Right lobe of liver (tissue), 6 donors: Measurements from ENCODE around the gene CALHM5. TPM values are rescaled to one million over a fixed set of nuclear protein-coding genes. Genes with fewer than 3 reads are reported as not detected.

Experiments
- ATAC-seq, 4 donors: fragments of 200-7000 bp; cut with Tn5 transposase; one replicate each; pipeline ENCODE4 v1.9.1; 2020; ENCODE audit warnings: mild to moderate bottlenecking in 4 of 4, moderate library complexity in 4 of 4
- DNase-seq, 3 donors: peaks; one replicate each; pipeline ENCODE4 v3.0.0-alpha.2; 2020
- H3K27ac ChIP-seq, 3 donors: fragments of 200-600 bp; one replicate each; pipeline ENCODE4 v1.8.0; 2022
- H3K27me3 ChIP-seq, 2 donors: fragments of 200-600 bp; one replicate each; pipeline ENCODE4 v1.8.0; 2022
- H3K36me3 ChIP-seq, 4 donors: fragments of 200-600 bp; sonication (generic) in 1 of 4; one replicate each; pipeline versions ENCODE4 v1.5.1 to v1.8.0; 2017 to 2022; ENCODE audit warnings: control low read depth in 1 of 4
- H3K4me1 ChIP-seq, 4 donors: fragments of 200-600 bp; sonication (generic) in 1 of 4; one replicate each; pipeline versions ENCODE4 v1.5.1 to v1.8.0; 2017 to 2022; ENCODE audit warnings: control low read depth in 1 of 4
- H3K4me3 ChIP-seq, 3 donors: fragments of 200-600 bp; one replicate each; pipeline ENCODE4 v1.8.0; 2022
- H3K9me3 ChIP-seq, 4 donors: fragments of 200-600 bp; sonication (generic) in 1 of 4; one replicate each; pipeline versions ENCODE4 v1.5.1 to v1.8.0; 2017 to 2022; ENCODE audit warnings: control low read depth in 1 of 4
- POLR2A ChIP-seq: fragments of 450-650 bp; IDR thresholded peaks from one replicate; pipeline ENCODE4 v1.6.1; 2017; ENCODE audit warnings: antibody characterized with exemption, mild to moderate bottlenecking
- WGBS: methylation state at CpG from one replicate; pipeline ENCODE4 v1.1.6; 2018; ENCODE audit warnings: low coverage, low lambda C conversion rate; ENCODE audit not compliant: insufficient coverage; ENCODE audit errors: missing lambda C conversion rate; 5-methylcytosine and 5-hydroxymethylcytosine counted together
- intact Hi-C, 2 donors: fragments of 100-400 bp; cut with DNase I; formaldehyde crosslinking; loops; one replicate each; pipeline versions ENCODE4 v1.11.2 to v1.14.1; 2022
- long read RNA-seq: library from polyadenylated mRNA; unstranded; transcript quantifications from one replicate; pipeline ENCODE4 v2.0.0, GENCODE V29; 2019
- total RNA-seq, 6 experiments: library from RNA; depleted of rRNA in 2 of 6; stranded (reverse); fragments of >200 nt in 2 of 6; fragmentation: NEBNext Ultra II Directional in 3 of 6; extraction: Animal tissue kit (Norgen Biotek cat#: 25700) in 3 of 6; gene quantifications; one replicate each; pipeline versions ENCODE4 v1.1.0 to v1.2.4, GENCODE V29; 2016 to 2023
- TF ChIP-seq, protein P1 (sequence below), 4 donors: fragments of 200-600 bp in 3 of 4; fragments of 450-650 bp in 1 of 4; IDR thresholded peaks; one replicate each; pipeline versions ENCODE4 v1.5.1 to v1.8.0; 2016 to 2022; ENCODE audit warnings: antibody characterized with exemption in 4 of 4, mild to moderate bottlenecking in 2 of 4
- donor health status: DM: no; HTN: yes; CAD: no.
- donor health status: DM: no; HTN: no; CAD: no.
- donor health status: DM: no; HTN: no; CAD: no.
- donor health status: DM: no; HTN: yes; CAD: no.
- donor health status: DM: no; HTN: yes; CAD: no.

CALHM5 gene
- under 1 TPM; 0.06 to 0.49 (median 0.18) TPM for total RNA-seq
- long read RNA-seq, result 0 reads

GRCh38 chr6:116511424-116512110 lies at the start of gene CALHM5:
Gene CALHM5 (plus strand): TSS chr6:116511639. CDS start chr6:116511697, 58 bp downstream.
- no peaks in the 10 kb centered on the region for H3K9me3 ChIP-seq
- H3K27ac ChIP-seq, result peak within 1 kb of the TSS; percentile 39 to 67 (median 60)
- H3K36me3 ChIP-seq, result no peaks in the 10 kb centered on the region
- 39% methylated on average over 9 of the region's 10 CpGs for WGBS
- intact Hi-C loops, result no loop called here
- no peak for DNase-seq
- no peaks in the 10 kb centered on the region for H3K27me3 ChIP-seq
- TF ChIP-seq, protein P1, sequence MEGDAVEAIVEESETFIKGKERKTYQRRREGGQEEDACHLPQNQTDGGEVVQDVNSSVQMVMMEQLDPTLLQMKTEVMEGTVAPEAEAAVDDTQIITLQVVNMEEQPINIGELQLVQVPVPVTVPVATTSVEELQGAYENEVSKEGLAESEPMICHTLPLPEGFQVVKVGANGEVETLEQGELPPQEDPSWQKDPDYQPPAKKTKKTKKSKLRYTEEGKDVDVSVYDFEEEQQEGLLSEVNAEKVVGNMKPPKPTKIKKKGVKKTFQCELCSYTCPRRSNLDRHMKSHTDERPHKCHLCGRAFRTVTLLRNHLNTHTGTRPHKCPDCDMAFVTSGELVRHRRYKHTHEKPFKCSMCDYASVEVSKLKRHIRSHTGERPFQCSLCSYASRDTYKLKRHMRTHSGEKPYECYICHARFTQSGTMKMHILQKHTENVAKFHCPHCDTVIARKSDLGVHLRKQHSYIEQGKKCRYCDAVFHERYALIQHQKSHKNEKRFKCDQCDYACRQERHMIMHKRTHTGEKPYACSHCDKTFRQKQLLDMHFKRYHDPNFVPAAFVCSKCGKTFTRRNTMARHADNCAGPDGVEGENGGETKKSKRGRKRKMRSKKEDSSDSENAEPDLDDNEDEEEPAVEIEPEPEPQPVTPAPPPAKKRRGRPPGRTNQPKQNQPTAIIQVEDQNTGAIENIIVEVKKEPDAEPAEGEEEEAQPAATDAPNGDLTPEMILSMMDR (IDR thresholded peaks at IDR 0.05), result peak; percentile 35 to 48 (median 42)
- no peak for TF ChIP-seq POLR2A
- peak within 1 kb of the TSS; percentile 11 to 35 (median 12) for H3K4me3 ChIP-seq
- peaks cover 0 to 4% (median 0%) of the 10 kb centered on the region in 4 donors for H3K4me1 ChIP-seq
- peak; percentile 63 to 88 (median 80) for ATAC-seq

- Histone ChIP-seq H3K9me3 (no peaks in the 10 kb centered on the region), H3K4me1 (peaks cover 0 to 8% (median 2%) of the 10 kb centered on the region in 4 donors), H3K36me3 (no peaks in the 10 kb centered on the region), H3K27me3 (no peaks in the 10 kb centered on the region), H3K27ac (peak overlapping the region; percentile 54 to 57 (median 54)), H3K4me3 (peak overlapping the region; percentile 43 to 51 (median 43))
- TF ChIP-seq, protein P1 (IDR thresholded peaks at IDR 0.05), result no peak
- no peak for TF ChIP-seq POLR2A
- WGBS, result 27% methylated on average over 27 of the region's 84 CpGs
- intact Hi-C loops, result no loop called here
- ATAC-seq (peak; percentile 75 to 81 (median 80)), DNase-seq (peak; percentile 58 to 77 (median 70))
Measured at GRCh38 chr6:116461932-116462885, 49.2 kb upstream of the CALHM5 start.

DNA sequence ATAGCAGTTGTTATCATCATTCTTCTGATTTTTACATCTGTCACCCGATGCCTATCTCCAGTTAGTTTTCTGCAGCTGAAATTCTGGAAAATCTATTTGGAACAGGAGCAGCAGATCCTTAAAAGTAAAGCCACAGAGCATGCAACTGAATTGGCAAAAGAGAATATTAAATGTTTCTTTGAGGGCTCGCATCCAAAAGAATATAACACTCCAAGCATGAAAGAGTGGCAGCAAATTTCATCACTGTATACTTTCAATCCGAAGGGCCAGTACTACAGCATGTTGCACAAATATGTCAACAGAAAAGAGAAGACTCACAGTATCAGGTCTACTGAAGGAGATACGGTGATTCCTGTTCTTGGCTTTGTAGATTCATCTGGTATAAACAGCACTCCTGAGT lies 48.1 kb upstream of the CALHM5 start:
- H3K36me3 ChIP-seq, result no peaks in the 10 kb centered on the region
- TF ChIP-seq, protein P1 (IDR thresholded peaks at IDR 0.05), result no peak
- no peak for TF ChIP-seq POLR2A
- DNase-seq (no peak), ATAC-seq (no peak)
- no peak overlapping the region for H3K27ac ChIP-seq
- no peaks in the 10 kb centered on the region for H3K27me3 ChIP-seq
- 48% methylated on average over 4 of the region's 4 CpGs for WGBS
- H3K9me3 ChIP-seq, result no peaks in the 10 kb centered on the region
- intact Hi-C loops, result no loop called here
- peaks cover 0 to 8% (median 2%) of the 10 kb centered on the region in 4 donors for H3K4me1 ChIP-seq
- no peak overlapping the region for H3K4me3 ChIP-seq

DNA sequence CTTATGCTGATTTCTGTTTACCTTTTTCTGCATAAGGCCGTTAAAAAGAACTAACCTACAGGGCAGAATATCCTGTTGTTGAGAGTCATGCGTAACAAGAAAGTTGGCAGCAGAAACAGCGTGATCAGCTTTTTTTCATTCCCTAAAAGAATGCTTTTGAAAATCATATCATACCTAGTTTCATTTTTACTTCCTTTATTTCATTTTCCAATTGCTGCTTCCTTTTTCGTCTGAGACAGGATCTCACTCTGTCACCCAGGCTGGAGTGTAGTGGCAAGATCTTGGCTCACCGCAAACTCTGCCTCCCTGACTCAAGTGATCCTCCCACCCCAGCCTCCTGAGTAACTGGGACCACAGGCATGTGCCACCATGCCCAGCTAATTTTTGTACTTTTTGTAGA lies 46.2 kb upstream of the CALHM5 start:
- H3K27ac ChIP-seq, result peak overlapping the region in 1 of 3 donors; percentile 58
- WGBS, result 27% methylated on average over 5 of the region's 5 CpGs
- ATAC-seq (peak; percentile 25 to 50 (median 42)), DNase-seq (no peak)
- intact Hi-C loops, result no loop called here
- no peaks in the 10 kb centered on the region for H3K27me3 ChIP-seq
- TF ChIP-seq, protein P1 (IDR thresholded peaks at IDR 0.05), result no peak
- no peak for TF ChIP-seq POLR2A
- H3K4me1 ChIP-seq, result peaks cover 0 to 8% (median 2%) of the 10 kb centered on the region in 4 donors
- H3K4me3 ChIP-seq, result no peak overlapping the region
- no peaks in the 10 kb centered on the region for H3K9me3 ChIP-seq
- no peaks in the 10 kb centered on the region for H3K36me3 ChIP-seq
